AG09319 (cell line): ENCODE results near the gene BICDL1.

Experiments used
- DNase-seq: peaks from one replicate; pipeline ENCODE4 v3.0.0-alpha.2; 2010; ENCODE audit warnings: low read depth; ENCODE audit errors: extremely low read depth
- CTCF ChIP-seq: IDR thresholded peaks from 2 replicates; pipeline ENCODE4 v1.5.1; 2011; ENCODE audit warnings: low read depth, mild to moderate bottlenecking, inconsistent platforms, low read length, moderate library complexity

Gene BICDL1

GRCh38 chr12:119988472-119989360, at the start of gene BICDL1:
Gene BICDL1, plus strand, starts transcription at chr12:119989236. Its CDS starts 633 bp downstream, at chr12:119989869.
- no peak; the same call in none of the 2 replicates for TF ChIP-seq CTCF
- no peak for DNase-seq

- DNase-seq: no peak
- TF ChIP-seq CTCF: no peak
Measured at GRCh38 chr12:119940897-119941296, 48.1 kb upstream of the BICDL1 start.

GRCh38 chr12:119942386-119942785, 46.6 kb upstream of the BICDL1 start:
- DNase-seq: no peak
- no peak for TF ChIP-seq CTCF

- no peak for TF ChIP-seq CTCF
- no peak for DNase-seq
Measured at GRCh38 chr12:119946213-119946612, 42.8 kb upstream of the BICDL1 start.

GRCh38 chr12:119949145-119949544, 39.9 kb upstream of the BICDL1 start:
- no peak for TF ChIP-seq CTCF
- DNase-seq: no peak

GRCh38 chr12:119949594-119949993, 39.4 kb upstream of the BICDL1 start:
- no peak for TF ChIP-seq CTCF
- DNase-seq: no peak

GRCh38 chr12:119956047-119956446, 33.0 kb upstream of the BICDL1 start:
- no peak for DNase-seq
- no peak for TF ChIP-seq CTCF
